LNCaP clone FGC (cell line): Measurements from ENCODE around the gene TTC39A.

Source experiments
- DNase-seq: peaks from one replicate; pipeline ENCODE4 v3.0.0-alpha.2; 2011; ENCODE audit warnings: low read depth
- H3K4me3 ChIP-seq: 2 replicates; pipeline ENCODE4 v1.5.1; 2011; ENCODE audit warnings: mild to moderate bottlenecking, low read depth, low read length, control low read depth
- CTCF ChIP-seq: IDR thresholded peaks from 2 replicates; pipeline ENCODE4 v1.5.1; 2012; ENCODE audit warnings: mild to moderate bottlenecking; ENCODE audit not compliant: control insufficient read depth, insufficient read depth; ENCODE audit errors: extremely low read depth

TTC39A gene

GRCh38 chr1:51311826-51312225, 18.5 kb downstream of the TTC39A start:
- no peak for TF ChIP-seq CTCF
- no peak for DNase-seq
- H3K4me3 ChIP-seq: no peak overlapping the region

GRCh38 chr1:51310871-51311613, 19.3 kb downstream of the TTC39A start:
- no peak for DNase-seq
- no peak overlapping the region for H3K4me3 ChIP-seq
- no peak for TF ChIP-seq CTCF

GRCh38 chr1:51309291-51309690, 21.1 kb downstream of the TTC39A start:
- no peak for DNase-seq
- TF ChIP-seq CTCF: no peak
- no peak overlapping the region for H3K4me3 ChIP-seq

GRCh38 chr1:51308636-51309035, 21.7 kb downstream of the TTC39A start:
- TF ChIP-seq CTCF: no peak
- no peak for DNase-seq
- no peak overlapping the region for H3K4me3 ChIP-seq

- no peak for DNase-seq
- no peak for TF ChIP-seq CTCF
- H3K4me3 ChIP-seq: no peak overlapping the region
Measured at GRCh38 chr1:51306950-51307349, 23.4 kb downstream of the TTC39A start.

- DNase-seq: no peak
- H3K4me3 ChIP-seq: no peak overlapping the region
- TF ChIP-seq CTCF: no peak
Measured at GRCh38 chr1:51305371-51305823, 25.0 kb downstream of the TTC39A start.

- TF ChIP-seq CTCF: no peak
- DNase-seq: no peak
- no peak overlapping the region for H3K4me3 ChIP-seq
Measured at GRCh38 chr1:51304360-51304759, 26.0 kb downstream of the TTC39A start.
